Endothelial cell of umbilical vein (primary cell): ENCODE results near the gene PPARD.

Experiments
- CTCF ChIP-seq, 2 donors: IDR thresholded peaks; 1 replicate in 1 of 2; 2 replicates in 1 of 2; pipeline ENCODE4 v1.5.1; 2011; ENCODE audit warnings: low read length in 2 of 2, mild to moderate bottlenecking in 2 of 2, moderate library complexity in 2 of 2, control low read depth in 1 of 2, inconsistent platforms in 1 of 2, low read depth in 1 of 2; ENCODE audit not compliant: insufficient read depth in 1 of 2; ENCODE audit errors: extremely low read depth in 1 of 2
- EZH2 ChIP-seq: IDR thresholded peaks from 2 replicates; pipeline ENCODE4 v1.6.1; 2012; ENCODE audit warnings: borderline replicate concordance, low read depth, mild to moderate bottlenecking, moderate library complexity, low read length, inconsistent platforms; ENCODE audit not compliant: severe bottlenecking
- FOS ChIP-seq: IDR thresholded peaks from 2 replicates; pipeline ENCODE4 v1.6.1; 2011; ENCODE audit warnings: mild to moderate bottlenecking, low read length, moderate library complexity, borderline replicate concordance; ENCODE audit not compliant: insufficient read depth
- MYC ChIP-seq: IDR thresholded peaks from one replicate; pipeline ENCODE4 v1.6.1; 2011; ENCODE audit warnings: mild to moderate bottlenecking, low read depth, low read length
- POLR2A ChIP-seq: IDR thresholded peaks from 2 replicates; pipeline ENCODE4 v1.6.1; 2012; ENCODE audit warnings: low read depth, mild to moderate bottlenecking, control low read depth, low read length
- POLR2AphosphoS5 ChIP-seq: IDR thresholded peaks from 2 replicates; pipeline ENCODE4 v1.6.1; 2012; ENCODE audit warnings: low read depth, mild to moderate bottlenecking, control low read depth, low read length, moderate library complexity; ENCODE audit not compliant: insufficient read depth

DNA sequence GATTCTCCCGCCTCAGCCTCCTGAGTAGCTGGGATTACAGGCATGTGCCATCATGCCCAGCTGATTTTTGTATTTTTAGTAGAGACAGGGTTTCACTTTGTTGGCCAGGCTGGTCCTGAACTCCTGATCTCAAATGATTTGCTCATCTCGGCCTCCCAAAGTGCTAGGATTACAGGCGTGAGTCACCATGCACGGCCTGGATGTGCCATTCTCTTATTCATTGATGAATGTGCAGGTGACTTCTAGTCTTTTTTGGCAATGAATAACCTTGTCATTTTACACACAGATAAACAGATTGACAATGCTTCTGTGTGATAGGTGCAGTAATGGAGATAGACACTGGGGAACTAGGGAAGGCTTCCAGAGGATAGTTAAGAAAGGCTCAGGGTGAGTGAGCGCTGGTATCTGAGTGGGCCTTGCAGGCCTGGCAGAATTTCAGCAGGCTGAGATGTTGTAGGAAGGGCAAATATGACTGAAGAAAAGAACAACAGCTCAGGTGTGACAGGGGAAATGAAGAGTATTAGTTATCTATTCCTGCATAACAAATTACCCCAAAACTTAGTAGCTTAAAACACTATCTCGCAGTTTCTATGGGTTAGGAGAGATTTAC is 23.3 kb downstream of the PPARD start:
- no peak for TF ChIP-seq POLR2A
- TF ChIP-seq CTCF (IDR thresholded peaks at IDR 0.05; ENCODE audit: extremely low read depth in 1 of 2, insufficient read depth in 1 of 2, low read depth in 1 of 2, low read length in 2 of 2), result no peak
- TF ChIP-seq EZH2, result no peak
- TF ChIP-seq FOS, result no peak
- TF ChIP-seq MYC, result no peak
- no peak for TF ChIP-seq POLR2AphosphoS5
